NOMO-1 (cell line): ENCODE results near the gene ABCG8.

ENCODE experiments used
- DNase-seq, 2 experiments: peaks; one replicate each; lab custom pipeline; 2025; ENCODE audit not compliant: unreplicated experiment in 2 of 2; lab: John Stamatoyannopoulos, UW

ABCG8 gene

DNA sequence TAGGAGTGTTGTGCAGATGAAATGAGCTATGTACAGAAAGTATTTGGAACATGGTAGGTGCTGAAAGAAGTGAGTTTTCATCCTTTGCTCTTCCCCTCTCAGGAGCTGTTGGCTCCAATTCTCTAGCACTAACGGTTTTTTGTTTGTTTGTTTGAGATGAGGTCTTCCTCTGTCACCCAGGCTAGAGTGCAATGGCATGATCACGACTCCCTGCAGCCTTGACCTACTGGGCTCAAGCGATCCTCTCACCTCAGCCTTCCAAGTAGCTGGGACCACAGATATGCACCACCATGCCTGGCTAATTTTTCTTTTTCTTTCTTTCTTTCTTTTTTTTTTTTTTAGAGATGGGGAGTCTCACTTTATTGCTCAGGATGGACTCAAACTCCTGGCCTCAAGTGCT, 12.9 kb upstream of the ABCG8 start:
- no peak for DNase-seq

DNA sequence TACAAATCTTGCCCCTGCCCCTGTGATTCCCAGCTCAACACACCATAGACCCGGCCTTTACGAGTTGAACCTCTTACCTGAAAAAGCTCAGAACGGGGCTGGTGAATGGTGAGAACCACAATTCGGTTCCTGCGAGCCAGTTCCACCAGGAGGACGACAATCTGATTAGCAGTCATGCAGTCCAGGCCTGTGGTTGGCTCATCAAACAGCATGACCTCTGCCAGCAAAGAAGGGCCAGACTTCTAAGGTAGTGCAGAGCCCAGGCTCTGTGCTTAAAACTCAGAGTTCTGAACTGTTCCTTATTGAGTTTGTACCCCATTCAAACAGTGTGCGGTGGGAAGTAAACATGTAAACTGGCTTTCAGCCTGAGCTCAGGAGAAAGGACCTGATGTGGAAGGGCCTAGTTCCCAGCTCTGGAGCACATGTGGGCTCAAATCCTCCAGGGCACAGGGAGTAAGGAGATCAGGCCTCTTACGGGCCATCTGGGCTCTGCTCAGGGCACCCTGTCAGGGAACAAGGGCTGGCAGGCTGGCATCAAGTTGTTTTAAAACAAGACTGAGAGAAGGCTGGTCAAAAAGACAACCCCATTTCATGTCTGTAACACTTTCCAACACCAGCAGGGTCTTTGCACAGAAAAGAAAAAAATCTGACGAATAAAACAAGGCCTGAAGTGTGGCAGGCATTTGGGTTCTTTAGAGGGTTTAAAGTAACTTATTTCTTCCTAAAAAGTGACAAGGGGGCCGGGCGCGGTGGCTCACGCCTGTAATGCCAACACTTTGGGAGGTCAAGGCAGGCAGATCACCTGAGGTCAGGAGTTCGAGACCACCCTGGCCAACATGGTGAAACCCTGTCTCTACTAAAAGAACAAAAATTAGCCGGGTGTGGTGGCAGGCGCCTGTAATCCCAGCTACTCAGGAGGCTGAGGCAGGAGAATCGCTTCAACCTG, 12.2 kb upstream of the ABCG8 start:
- no peak for DNase-seq

DNA sequence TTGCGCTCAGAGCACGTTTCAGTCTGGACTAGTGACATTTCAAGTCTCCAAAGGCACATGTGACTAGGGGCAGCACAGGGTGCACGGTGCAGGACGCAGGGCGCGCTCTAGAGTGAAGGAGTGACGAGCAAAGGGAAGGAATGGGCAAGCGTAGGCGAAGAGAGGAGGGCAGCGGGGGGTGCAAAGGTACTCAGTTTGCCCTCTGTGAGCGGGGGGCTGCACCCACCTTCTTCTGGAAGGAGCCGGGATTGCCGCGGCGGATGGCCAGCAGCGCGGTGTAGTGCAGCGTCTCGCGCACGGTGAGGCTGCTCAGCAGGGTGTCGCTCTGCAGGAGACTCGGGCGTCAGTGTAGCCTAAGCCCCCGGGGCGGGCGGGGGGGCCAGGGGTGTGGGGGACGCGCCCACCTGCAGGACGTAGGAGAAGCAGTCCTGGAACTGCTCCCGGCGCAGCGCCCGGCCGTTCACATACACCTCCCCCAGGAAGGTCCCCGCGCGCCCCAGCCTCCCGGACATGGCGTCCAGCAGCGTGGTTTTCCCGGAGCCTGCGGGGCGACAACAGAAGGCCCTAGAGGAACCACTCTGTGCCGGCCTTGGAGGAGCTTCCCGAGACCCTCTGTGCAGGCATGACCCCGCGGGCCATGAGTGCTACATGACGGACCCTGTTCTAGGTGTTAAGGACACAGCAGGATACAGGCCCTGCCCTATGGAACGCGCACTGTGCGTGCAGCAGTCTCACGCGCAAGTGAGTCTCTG, 7.1 kb upstream of the ABCG8 start:
- no peak for DNase-seq

DNA sequence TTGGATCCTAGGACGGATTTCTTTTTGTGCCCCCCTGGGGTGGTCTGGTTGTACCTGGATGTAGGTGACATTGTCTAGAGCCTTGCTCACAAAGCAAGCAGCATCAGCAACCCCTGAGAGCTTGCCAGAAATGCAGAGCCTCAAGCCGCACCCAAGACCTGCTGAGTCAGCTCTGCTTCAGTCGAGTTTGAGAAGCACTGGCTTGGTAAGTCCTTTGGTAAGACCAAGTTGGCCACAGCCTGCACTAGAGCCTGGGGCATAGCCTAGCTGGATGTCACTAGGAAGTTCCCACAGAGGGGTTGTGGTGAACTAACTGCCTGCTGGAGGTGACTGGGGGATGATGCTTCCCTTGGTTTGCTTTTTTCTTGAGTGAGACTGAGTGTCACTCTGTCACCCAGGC, 6.3 kb upstream of the ABCG8 start:
- no peak for DNase-seq

DNA sequence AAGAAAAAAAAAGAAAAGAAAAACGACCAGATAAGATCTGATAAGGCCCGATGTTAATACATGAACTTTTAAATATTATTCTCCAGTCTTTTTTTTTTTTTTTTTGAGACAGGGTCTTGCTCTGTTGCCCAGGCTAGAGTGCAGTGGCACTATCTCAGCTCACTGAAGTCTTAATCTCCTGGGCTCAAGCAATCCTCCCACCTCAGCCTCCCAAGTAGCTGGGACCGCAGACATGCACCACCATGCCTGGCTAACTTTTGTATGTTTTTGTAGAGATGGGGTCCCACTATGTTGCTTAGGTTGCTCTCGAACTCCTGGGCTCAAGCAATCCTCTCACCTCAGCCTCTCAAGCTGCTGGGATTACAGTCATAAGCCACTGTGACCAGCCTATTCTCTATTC, 1.7 kb upstream of the ABCG8 start:
- no peak for DNase-seq

DNA sequence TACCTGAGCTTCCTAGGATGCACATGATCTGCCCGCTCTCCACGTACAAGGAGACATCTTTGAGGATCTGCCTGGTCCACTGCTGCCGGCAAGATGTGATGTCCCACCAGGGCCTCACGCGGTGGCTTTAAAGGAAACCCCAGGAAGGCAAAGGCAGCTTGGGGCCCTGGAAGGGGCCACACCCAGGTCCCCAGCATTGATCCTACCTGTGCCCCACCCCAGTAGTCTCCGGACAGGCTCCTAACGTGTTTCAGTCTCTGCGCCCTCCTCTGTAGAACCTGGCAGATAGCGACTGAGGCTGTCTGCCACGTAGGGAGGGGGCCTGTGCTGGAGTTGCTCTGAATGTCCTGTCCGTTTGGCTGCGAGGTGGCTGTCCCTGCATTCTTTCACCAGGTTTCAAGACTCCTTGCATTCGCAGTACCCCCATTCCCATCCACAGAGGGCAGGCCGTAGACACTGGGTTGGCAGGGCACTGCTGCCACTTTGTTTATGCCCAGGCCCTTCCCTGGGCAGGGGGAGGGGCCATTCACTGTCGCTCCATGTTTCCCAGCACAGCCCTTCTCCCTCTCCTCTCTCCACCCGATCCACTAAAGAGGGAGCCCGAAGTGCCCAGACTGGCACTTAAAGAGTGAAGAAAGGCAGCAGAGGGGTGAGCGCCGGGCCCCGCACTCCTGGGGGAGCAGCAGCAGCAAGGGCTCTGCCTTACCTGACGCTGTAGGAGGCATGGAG, 776 bp upstream of the ABCG8 start:
- DNase-seq, result no peak

DNA sequence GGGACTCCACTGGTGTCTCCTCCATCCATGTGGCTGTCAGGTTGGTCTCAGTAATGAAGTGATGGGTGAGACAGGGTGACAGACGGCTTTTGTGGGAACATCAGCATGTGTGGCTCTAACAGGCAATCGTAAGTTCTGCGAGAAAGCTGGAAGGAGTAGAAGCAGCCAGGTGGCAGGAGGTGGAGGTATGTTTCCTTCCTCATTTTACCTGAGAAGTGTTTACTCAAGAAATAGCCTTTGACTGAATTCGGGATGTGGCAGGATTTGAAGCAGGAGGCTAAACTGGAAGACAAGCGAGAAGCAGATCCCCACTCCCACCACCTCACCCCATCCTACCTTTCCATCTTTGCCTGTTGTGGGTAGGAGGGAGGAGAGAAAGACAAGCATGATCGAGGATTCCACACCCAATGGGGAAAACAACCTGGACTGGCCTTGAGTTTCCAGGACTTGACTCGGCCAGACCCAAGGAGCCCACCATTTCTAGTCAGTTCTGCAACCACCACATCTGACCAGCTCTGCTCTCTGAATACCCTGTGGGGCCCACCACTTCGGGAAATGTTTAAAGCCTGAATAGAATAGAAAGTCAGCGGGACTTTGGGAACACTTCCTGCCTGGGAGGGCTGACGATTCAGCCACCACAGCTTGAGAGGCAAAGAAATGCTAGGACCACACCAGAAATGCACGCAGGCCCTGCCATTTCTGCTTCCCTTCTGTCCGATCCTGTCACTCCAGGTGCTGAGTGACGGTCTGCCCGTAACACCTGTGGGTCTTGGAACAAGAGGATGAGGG, 1.2 kb downstream of the ABCG8 start:
- no peak for DNase-seq

DNA sequence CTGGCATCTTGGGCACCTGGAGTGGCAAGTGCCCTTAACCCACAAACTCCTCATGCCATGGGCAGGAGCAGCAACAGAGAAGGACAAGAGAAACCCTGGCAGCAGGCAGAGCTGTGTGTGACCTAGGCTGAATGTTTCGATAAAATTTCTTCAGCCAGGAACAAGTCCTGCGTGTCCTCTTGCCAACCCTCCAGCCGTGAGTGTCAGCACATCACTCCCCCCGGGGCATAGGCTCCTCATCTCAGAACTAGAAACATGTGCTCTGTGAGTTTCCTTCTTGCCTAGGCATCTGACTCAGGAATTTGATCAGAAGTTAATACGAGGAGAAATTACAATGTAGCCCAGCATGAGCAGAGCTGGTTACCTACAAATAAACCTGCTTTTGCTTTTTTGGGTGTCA, 2.2 kb downstream of the ABCG8 start:
- no peak for DNase-seq

DNA sequence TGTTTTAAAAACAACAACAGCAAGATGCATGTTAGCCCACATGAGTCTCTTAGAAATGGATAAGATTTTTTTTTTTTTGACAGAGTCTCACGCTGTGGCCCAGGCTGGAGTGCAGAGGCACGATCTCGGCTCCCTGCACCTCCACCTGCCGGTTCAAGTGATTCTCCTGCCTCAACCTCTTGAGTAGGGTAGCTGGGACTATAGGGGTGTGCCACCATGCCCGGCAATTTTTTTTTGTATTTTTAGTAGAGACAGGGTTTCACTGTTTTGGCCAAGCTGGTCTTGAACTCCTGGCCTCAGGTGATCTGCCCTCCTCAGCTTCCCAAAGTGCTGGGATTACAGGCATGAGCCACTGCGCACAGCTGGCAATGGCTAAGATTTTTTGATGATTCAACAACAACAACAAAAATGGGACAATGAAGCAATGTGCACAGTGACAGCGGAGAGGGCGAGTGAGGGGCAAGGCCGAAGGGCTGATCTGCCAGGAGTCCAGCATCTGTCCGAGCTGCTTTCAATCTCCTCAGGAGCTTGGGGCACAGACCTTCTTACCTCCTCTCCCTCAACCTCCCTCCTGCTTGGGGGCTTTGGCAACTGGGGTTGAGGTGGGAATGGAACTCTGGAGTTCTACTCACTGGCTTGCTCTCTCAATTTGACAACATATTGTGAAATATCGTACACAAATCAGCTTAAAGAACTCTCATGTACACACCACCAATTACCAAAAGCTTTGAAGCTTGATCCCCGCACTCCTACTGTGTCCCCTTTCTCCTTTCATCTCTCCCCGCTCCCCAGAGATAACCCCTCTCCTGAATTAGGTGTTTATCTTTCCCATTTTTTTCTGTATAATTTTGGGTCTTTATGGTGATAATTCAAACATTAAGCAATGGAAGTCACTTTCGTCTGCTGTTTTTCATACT, 3.4 kb downstream of the ABCG8 start:
- no peak for DNase-seq

DNA sequence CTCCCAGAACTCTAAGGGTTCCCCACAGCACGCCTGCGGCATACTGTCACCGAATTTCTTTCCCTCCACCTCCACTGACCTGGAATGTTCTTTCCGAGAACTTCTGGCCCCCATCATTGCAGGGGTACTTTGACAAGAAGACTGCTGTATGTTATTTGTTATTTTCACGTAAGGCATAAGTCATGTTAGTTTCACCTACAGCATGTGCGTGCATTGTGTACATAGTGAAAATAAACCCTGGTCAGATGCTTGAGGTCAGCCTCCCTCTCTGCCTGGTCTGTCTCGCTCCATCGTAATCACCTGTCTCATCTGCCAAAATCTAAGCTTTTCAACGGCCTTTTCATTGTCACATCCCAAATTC, 4.1 kb downstream of the ABCG8 start:
- no peak for DNase-seq

DNA sequence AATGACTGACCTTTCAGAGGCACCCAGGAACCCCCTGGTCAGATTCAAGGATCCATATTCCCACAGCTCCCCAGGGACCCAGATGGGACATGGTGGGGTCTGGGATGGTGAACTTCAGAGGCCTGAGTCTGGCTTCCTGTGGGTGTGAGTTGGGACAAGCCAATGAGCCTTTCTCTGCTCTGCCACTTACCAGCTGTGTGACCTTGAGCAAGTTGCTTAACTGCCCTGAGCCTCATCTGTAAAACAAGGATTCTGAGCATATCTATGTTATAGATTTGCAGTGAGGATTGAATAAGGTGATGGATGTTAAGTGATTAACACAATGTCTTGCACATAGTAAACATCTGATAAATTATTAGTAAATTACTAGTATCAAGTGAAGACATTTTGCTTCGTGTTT, 6.4 kb downstream of the ABCG8 start:
- DNase-seq, result no peak

DNA sequence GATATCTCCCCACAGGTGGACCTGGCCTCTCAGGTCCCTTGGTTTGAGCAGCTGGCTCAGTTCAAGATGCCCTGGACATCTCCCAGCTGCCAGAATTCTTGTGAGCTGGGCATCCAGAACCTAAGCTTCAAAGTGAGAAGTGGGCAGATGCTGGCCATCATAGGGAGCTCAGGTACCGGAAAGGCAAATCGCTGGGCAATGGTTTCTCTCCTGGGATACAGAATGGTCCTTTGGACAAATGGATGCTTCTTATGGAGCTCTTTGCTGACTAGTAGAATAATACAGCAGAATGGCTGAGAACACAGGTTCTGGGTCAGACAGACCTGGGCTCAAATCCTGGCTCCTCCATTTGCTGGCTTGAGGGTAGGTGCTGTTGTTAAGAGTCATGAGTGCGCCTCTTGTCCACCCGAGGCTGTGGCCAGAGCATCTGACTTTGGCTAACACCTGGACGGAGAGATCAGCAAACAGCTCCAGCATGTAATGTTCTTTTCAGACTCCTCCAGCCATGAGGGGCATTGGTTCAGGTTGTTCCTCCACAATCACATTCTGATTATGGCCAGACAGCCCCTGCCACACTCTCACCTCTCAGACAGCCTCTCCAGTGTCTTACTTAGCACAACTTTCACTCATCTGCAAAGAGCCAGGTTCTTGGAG, 7.5 kb downstream of the ABCG8 start:
- no peak for DNase-seq

DNA sequence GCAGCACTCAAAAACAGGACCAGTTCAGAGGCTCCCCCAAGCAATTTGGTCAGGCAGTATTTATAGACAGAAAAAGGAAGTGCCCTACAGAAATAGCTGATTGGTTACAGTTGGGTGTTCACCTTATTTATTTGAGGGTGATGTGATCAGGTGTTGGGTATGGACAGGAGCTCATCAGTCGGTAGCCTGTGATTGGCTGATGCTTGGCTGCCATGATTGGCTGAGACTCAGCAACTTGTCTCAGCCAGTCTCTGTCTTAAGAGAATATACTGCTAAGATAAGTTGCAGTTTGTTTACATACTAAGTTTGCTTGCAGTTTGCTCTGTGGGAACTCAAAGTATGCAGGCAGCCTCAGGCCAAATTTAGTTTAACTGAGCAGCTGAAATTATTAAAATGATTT, 9.4 kb downstream of the ABCG8 start:
- peak in 1 of 2 experiments; percentile 1 for DNase-seq

DNA sequence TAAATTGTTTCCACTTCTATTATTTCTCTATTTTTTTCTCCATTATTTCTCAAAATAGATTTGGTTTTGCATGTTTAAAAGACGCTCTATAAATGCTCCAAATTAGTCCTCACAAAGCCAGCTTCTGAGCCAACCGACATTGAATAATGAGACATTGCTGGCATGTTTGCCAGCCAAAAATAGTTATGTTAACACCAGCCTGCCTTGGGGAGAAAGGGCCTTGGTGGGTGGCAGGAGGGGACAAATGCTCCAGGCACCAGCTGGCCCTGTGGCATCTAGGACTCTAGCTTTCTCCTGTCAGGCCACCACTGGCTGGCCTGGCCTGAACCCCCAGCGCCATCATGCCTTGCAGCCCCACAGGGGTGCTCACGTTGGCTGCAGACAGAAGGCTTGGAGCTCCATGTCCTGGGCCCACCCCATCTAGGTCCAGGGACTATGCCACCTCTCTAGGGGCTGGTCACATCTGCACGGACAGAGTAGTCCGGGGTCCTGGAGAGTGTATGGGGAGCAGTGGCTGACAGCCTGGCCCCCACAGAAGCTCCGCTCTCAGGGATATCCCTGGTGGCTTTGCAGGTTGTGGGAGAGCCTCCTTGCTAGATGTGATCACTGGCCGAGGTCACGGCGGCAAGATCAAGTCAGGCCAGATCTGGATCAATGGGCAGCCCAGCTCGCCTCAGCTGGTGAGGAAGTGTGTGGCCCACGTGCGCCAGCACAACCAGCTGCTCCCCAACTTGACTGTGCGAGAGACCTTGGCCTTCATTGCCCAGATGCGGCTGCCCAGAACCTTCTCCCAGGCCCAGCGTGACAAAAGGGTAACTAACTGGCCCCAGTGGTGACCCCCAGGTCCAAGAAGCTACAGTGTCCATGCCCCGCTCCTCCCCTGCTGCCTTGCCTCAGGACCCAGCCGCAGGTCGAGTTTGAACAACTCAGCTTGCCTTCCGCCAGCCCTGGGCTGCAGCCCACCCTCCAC, 12.5 kb downstream of the ABCG8 start:
- no peak for DNase-seq

DNA sequence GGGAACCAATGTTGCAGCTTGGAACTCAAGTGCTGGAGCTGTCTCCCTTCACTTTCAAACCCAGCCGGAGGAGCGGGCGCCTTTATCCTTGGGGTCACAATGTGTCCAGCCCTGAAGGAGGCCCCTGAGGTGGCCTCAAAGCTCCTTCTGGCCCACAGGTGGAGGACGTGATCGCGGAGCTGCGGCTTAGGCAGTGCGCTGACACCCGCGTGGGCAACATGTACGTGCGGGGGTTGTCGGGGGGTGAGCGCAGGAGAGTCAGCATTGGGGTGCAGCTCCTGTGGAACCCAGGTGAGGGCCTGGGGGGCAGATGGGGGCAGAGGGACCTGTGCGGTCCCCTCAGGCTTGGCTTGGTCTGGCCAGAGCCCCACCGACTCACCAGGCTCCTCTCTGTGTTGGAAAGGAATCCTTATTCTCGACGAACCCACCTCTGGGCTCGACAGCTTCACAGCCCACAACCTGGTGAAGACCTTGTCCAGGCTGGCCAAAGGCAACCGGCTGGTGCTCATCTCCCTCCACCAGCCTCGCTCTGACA, 13.5 kb downstream of the ABCG8 start:
- DNase-seq, result no peak

DNA sequence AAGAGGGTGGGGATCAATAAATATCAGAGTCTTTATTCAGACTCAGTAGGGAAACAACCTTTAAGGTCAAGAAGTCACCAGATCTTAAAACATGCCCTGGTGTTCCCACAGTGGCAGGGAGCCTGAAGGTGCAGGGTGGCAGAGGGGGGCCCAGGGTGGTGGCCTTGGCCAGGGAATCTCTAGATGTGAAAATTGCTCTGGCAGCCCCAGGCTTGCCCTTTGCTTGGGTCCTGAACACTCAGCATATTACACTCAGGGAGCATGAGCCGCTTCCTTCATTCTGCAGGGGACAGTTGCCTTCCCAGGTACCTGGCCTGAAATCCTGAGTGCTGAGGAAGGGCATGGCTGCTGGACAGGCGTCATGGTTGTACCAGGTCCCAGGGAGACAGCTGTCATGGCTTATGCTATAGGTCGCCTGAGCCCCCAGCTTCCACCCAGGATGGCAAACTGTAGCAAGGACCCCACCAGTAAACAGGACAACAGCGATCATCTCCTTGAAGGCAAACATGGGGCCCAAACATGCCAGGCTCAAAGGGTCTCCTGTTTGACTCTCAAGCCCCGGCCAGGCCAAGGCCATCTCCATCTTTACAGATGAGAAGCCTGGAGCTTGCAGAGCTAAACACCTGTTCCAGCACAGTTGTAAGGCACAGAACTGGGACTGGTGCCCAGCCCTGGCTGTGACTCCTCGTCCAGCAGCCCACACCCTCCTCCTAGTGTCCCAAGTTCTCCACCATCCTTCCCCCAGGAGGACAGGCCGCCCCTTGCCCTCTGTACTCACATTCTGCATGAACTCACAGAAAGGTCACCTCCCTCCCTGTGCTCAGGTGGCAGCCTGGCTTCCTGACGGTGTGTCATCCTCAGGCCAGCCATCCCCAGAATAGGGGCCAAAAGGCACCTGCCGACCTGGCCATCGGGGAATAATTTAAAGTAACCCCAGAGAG, 14.6 kb downstream of the ABCG8 start:
- DNase-seq, result no peak

DNA sequence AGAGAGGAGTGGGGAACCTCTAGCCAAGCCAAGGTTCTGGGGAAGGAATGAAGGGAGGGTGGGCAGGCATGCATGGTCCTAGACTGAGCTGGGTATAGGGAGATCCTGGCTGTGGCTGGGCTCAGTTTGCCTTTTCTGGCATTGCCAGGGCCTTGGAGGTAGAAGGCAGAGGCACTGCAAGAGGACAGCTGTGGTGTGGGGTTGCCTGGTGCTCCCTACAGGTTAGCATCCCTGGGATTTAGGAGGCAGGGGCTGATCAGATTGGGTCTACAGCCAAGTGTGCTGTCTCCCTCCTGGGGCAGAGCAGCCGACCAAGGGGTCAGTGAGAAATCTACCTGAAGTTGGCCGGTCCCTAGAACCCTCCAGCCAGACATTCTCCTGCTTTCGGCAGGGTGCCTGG, 15.9 kb downstream of the ABCG8 start:
- DNase-seq, result no peak
